Measurements from ENCODE around the gene THAP6.

THAP6 gene

DNA sequence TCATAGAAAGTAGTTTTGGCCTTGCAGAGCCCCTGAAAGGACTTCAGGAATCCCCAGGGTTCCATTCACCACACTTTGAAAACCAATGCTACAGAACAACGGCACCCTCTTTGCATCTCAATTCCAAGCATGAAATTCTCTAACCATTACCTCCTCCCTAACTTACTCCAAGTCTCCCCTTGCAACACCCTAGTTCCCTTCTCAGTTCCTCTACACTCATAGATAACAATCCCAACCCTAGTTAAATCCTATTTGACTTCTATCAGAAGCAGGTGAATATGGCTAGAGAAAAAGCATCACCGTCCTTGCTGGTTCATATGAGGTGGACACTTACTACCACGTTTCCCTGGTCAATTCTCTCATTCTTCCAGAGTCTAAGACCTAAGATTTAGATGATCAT is 2.4 kb upstream of the THAP6 start (continued):
- TF ChIP-seq ZNF837 (tag by site-specific recombination; IDR thresholded peaks at IDR 0.05) = no peak

DNA sequence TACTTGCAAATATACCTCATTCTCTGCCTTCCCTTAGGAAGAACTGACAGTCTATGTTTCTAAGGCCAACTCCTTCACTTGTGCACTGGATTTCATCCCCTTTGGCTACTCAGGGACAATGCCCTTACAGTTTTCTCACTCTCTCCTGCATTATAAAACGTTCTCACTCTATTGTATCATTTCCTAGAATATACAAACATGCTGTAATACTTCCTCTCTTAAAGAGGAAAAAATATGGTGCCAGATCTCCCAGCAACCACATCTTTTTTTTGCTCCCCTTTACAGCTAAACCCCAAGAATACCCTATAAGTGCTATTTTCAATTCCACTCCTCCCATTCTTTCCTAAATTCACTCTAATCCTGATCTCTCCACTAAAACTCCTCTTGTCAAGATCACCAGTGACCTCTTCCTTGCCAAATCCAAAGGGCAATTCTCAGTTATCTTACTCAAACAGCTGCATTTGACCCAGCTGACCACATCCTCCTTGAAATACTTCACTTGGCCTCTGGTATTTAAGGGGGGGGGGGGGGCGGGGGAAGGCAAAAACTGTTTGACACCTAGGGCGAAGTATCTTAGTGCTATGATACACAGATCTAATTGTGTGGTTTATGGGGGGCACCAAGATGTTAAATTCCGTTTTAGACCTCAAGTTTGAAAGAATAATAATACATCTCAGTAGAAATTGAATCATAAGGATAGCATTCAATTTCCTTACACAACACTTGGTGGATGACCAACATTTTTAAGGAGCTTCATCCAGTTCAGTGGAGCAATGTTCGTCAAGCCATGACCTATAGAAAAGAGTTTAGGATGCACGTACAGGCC is 1.7 kb upstream of the THAP6 start:
- CTCF ChIA-PET = interaction anchor here (0.6 kb wide), 1 partner anchor 40 kb away, joined by 3 read pairs; no protein-coding TSS in a partner anchor

GRCh38 chr4:75513526-75514130 is 645 bp upstream of the THAP6 start:
- no peak for TF ChIP-seq BCL11A (tag by site-specific recombination; IDR thresholded peaks at IDR 0.05; ENCODE audit: low read depth)
- no peak for TF ChIP-seq KLF1 (tag by site-specific recombination; IDR thresholded peaks at IDR 0.05)
- no peak for TF ChIP-seq ZNF2 (tag by site-specific recombination; IDR thresholded peaks at IDR 0.05)
- no peak for TF ChIP-seq ZBTB20 (tag by site-specific recombination; IDR thresholded peaks at IDR 0.05)
- CTCF ChIA-PET = interaction anchor here (0.6 kb wide), 1 partner anchor 39 kb away, joined by 3 read pairs; no protein-coding TSS in a partner anchor
- POLR2A ChIA-PET = interaction anchor here (1.1 to 1.9 kb wide), 4 partner anchors 13 to 211 kb away, joined by 3 to 5 read pairs (median 4); partner anchors contain the start of gene USO1

More for the DNA sequence above, 1.7 kb upstream of the THAP6 start:
- H3K4me3 ChIP-seq (ENCODE audit: low read depth, low read length) = no peak overlapping the region; the same call in 1 of the 2 replicates
- TF ChIP-seq TSHZ1 (tag by site-specific recombination; IDR thresholded peaks at IDR 0.05; ENCODE audit: borderline replicate concordance) = no peak
- no peak for TF ChIP-seq ZNF266 (tag by site-specific recombination; IDR thresholded peaks at IDR 0.05; ENCODE audit: low read depth)
- TF ChIP-seq ZBTB8A (tag by site-specific recombination; IDR thresholded peaks at IDR 0.05) = no peak
- TF ChIP-seq ZNF521 (tag by site-specific recombination; IDR thresholded peaks at IDR 0.05) = no peak
- POLR2A ChIA-PET = no interaction called here
- peaks cover 0 to 21% of the 10 kb centered on the region in 2 experiments; a peak in 2 of 3 replicates for H3K36me3 ChIP-seq (ENCODE audit: control insufficient read depth in 2 of 2, insufficient read depth in 1 of 2, low read length in 2 of 2)
- no peaks in the 10 kb centered on the region for H3K9me3 ChIP-seq (ENCODE audit: control insufficient read depth, insufficient read depth, low read depth, low read length)
- H3K27ac ChIP-seq (ENCODE audit: extremely low read depth, low read depth, low read length) = no peak overlapping the region
- H3K4me1 ChIP-seq (ENCODE audit: control insufficient read depth, insufficient read depth, low read length) = no peaks in the 10 kb centered on the region

GRCh38 chr4:75514949-75515612 is 808 bp downstream of the THAP6 start:
- no peaks in the 10 kb centered on the region for H3K9me3 ChIP-seq (ENCODE audit: control insufficient read depth, insufficient read depth, low read depth, low read length)
- ChIA-PET CTCF (interaction anchor here (0.6 kb wide), 1 partner anchor 552 kb away, joined by 3 read pairs; no protein-coding TSS in a partner anchor), POLR2A (interaction anchor here (0.5 to 1.9 kb wide), 5 partner anchors 11 to 586 kb away, joined by 3 to 6 read pairs (median 4); partner anchors contain the start of gene USO1)
- peaks cover 0 to 28% of the 10 kb centered on the region in 2 experiments; a peak in 2 of 3 replicates for H3K36me3 ChIP-seq (ENCODE audit: control insufficient read depth in 2 of 2, insufficient read depth in 1 of 2, low read length in 2 of 2)
- peak overlapping the region; percentile 59 for H3K4me3 ChIP-seq (ENCODE audit: low read depth, low read length)
- H3K27ac ChIP-seq (ENCODE audit: extremely low read depth, low read depth, low read length) = peak overlapping the region; percentile 75
- no peaks in the 10 kb centered on the region for H3K4me1 ChIP-seq (ENCODE audit: control insufficient read depth, insufficient read depth, low read length)
- TF ChIP-seq PBX3 (CRISPR knock-in tag; IDR thresholded peaks at IDR 0.05) = no peak
- TF ChIP-seq ZNF670 (tag by site-specific recombination; IDR thresholded peaks at IDR 0.05; ENCODE audit: low read depth) = no peak
- no peak for TF ChIP-seq ZNF311 (tag by site-specific recombination; IDR thresholded peaks at IDR 0.05; ENCODE audit: borderline replicate concordance)
- no peak for TF ChIP-seq ZNF121 (tag by site-specific recombination; IDR thresholded peaks at IDR 0.05)
- TF ChIP-seq, protein P1, sequence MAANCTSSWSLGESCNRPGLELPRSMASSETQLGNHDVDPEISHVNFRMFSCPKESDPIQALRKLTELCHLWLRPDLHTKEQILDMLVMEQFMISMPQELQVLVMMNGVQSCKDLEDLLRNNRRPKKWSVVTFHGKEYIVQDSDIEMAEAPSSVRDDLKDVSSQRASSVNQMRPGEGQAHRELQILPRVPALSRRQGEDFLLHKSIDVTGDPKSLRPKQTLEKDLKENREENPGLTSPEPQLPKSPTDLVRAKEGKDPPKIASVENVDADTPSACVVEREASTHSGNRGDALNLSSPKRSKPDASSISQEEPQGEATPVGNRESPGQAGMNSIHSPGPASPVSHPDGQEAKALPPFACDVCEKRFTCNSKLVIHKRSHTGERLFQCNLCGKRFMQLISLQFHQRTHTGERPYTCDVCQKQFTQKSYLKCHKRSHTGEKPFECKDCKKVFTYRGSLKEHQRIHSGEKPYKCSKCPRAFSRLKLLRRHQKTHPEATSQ (tag by site-specific recombination; IDR thresholded peaks at IDR 0.05) = no peak
- TF ChIP-seq ZNF621 (tag by site-specific recombination; IDR thresholded peaks at IDR 0.05) = no peak
- TF ChIP-seq ZNF777 (tag by site-specific recombination; IDR thresholded peaks at IDR 0.05; ENCODE audit: borderline replicate concordance) = no peak
- TF ChIP-seq ZNF221 (tag by site-specific recombination; IDR thresholded peaks at IDR 0.05; ENCODE audit: borderline replicate concordance) = no peak
- TF ChIP-seq ZNF658 (tag by site-specific recombination; IDR thresholded peaks at IDR 0.05) = no peak

More at GRCh38 chr4:75513526-75514130, 645 bp upstream of the THAP6 start:
- Histone ChIP-seq H3K9me3 (ENCODE audit: control insufficient read depth, insufficient read depth, low read depth, low read length) (no peaks in the 10 kb centered on the region), H3K4me3 (ENCODE audit: low read depth, low read length) (peak overlapping the region; percentile 59), H3K4me1 (ENCODE audit: control insufficient read depth, insufficient read depth, low read length) (no peaks in the 10 kb centered on the region), H3K36me3 (ENCODE audit: control insufficient read depth in 2 of 2, insufficient read depth in 1 of 2, low read length in 2 of 2) (peaks cover 0 to 28% of the 10 kb centered on the region in 2 experiments; a peak in 2 of 3 replicates), H3K27ac (ENCODE audit: extremely low read depth, low read depth, low read length) (peak overlapping the region; percentile 75)

All from HEK293 (cell line).